Ishikawa (cell line): ENCODE data around the gene ANLN.

Experiments
- EP300 ChIP-seq: IDR thresholded peaks from 2 replicates; pipeline ENCODE4 v1.6.1; 2012; ENCODE audit warnings: borderline replicate concordance
- MAX ChIP-seq: IDR thresholded peaks from 2 replicates; pipeline ENCODE4 v1.6.1; 2012
- REST ChIP-seq: IDR thresholded peaks from 2 replicates; pipeline ENCODE4 v1.6.1; 2012; ENCODE audit warnings: low read depth, mild to moderate bottlenecking
- TAF1 ChIP-seq: IDR thresholded peaks from 2 replicates; pipeline ENCODE4 v1.6.1; 2012; ENCODE audit warnings: low read depth, mild to moderate bottlenecking
- USF1 ChIP-seq: IDR thresholded peaks from 2 replicates; pipeline ENCODE4 v1.6.1; 2012
- YY1 ChIP-seq: IDR thresholded peaks from 2 replicates; pipeline ENCODE4 v1.6.1; 2012; ENCODE audit warnings: low read depth

- TF ChIP-seq REST (no peak), YY1 (no peak), EP300 (no peak), MAX (no peak), TAF1 (no peak), USF1 (no peak)
These were observed 17.5 kb upstream of the ANLN start for GRCh38 chr7:36372156-36372555.
